HG03066 (cell line): Measurements from ENCODE around the gene LONRF3.

Source experiments
- ATAC-seq: cut with Tn5 transposase; IDR thresholded peaks from one replicate; pipeline ENCODE4 v1.9.1; 2021; ENCODE audit warnings: low read depth; ENCODE audit not compliant: unreplicated experiment

The LONRF3 gene

GRCh38 chrX:118974088-118974907, at the start of gene LONRF3:
LONRF3 (plus strand) TSS chrX:118974618; CDS start chrX:118974781, 163 bp downstream.
- no peak for ATAC-seq

GRCh38 chrX:118928151-118928550, 46.3 kb upstream of the LONRF3 start:
- ATAC-seq, result no peak

GRCh38 chrX:118935352-118935751, 39.1 kb upstream of the LONRF3 start:
- ATAC-seq, result no peak

GRCh38 chrX:118941147-118941546, 33.3 kb upstream of the LONRF3 start:
- no peak for ATAC-seq

- ATAC-seq, result no peak
These were observed 31.3 kb upstream of the LONRF3 start for GRCh38 chrX:118943102-118943501.

GRCh38 chrX:118945921-118946320, 28.5 kb upstream of the LONRF3 start:
- no peak for ATAC-seq

GRCh38 chrX:118948270-118948669, 26.1 kb upstream of the LONRF3 start:
- ATAC-seq, result no peak

GRCh38 chrX:118961866-118962560, 12.4 kb upstream of the LONRF3 start:
- no peak for ATAC-seq

GRCh38 chrX:118963159-118963558, 11.3 kb upstream of the LONRF3 start:
- no peak for ATAC-seq

- ATAC-seq, result no peak
These were observed 10.2 kb upstream of the LONRF3 start for GRCh38 chrX:118964252-118964651.

- ATAC-seq, result no peak
These were observed 9.0 kb upstream of the LONRF3 start for GRCh38 chrX:118965395-118965794.

GRCh38 chrX:118968031-118968430, 6.4 kb upstream of the LONRF3 start:
- no peak for ATAC-seq

GRCh38 chrX:118971552-118971951, 2.9 kb upstream of the LONRF3 start:
- ATAC-seq, result no peak

- ATAC-seq, result no peak
These were observed 880 bp upstream of the LONRF3 start for GRCh38 chrX:118973389-118974087.

- ATAC-seq, result peak; percentile 41
These were observed 672 bp downstream of the LONRF3 start for GRCh38 chrX:118974908-118975671.

- ATAC-seq, result no peak
These were observed 1.6 kb downstream of the LONRF3 start for GRCh38 chrX:118975831-118976598.

- ATAC-seq, result no peak
These were observed 2.4 kb downstream of the LONRF3 start for GRCh38 chrX:118976599-118977340.

GRCh38 chrX:118977424-118977823, 3.0 kb downstream of the LONRF3 start:
- ATAC-seq, result no peak

GRCh38 chrX:118978451-118978850, 4.0 kb downstream of the LONRF3 start:
- no peak for ATAC-seq
